GM18517 (cell line): ENCODE data around the gene WFDC9.
"Not testable (repeated sequence)": the region's sequence is repeated elsewhere in the genome, so short reads cannot be mapped to it uniquely, and the experiment has no call there.

Experiments used
- ATAC-seq: cut with Tn5 transposase; IDR thresholded peaks from one replicate; pipeline ENCODE4 v1.9.1; 2021; ENCODE audit warnings: mild to moderate bottlenecking, moderate library complexity; ENCODE audit not compliant: unreplicated experiment

The WFDC9 gene

DNA sequence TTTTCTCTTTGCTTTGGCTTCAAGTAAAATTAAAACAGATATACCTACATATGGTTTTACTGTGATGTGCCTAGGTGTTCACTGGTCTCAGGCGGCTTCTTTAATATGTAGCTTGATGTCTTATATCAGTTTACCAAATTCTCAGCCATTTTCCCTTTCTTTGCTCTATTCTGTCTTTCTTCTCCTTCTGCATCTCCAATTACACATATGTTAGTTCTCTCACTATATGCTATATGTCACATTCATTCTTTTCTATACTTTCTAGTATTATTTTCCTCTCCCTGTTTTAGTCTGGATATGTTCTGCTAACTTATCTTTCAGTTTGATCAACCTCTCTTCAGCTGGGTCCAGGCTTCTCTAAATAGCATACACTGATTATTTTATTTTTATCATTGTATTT is 37.6 kb downstream of the WFDC9 start:
- no peak for ATAC-seq

- ATAC-seq: no peak
Measured at GRCh38 chr20:45592574-45593189, 38.4 kb downstream of the WFDC9 start.

GRCh38 chr20:45589725-45590124 is 41.4 kb downstream of the WFDC9 start:
- no peak for ATAC-seq

- ATAC-seq: no peak
Measured at GRCh38 chr20:45588800-45589199, 42.3 kb downstream of the WFDC9 start.

DNA sequence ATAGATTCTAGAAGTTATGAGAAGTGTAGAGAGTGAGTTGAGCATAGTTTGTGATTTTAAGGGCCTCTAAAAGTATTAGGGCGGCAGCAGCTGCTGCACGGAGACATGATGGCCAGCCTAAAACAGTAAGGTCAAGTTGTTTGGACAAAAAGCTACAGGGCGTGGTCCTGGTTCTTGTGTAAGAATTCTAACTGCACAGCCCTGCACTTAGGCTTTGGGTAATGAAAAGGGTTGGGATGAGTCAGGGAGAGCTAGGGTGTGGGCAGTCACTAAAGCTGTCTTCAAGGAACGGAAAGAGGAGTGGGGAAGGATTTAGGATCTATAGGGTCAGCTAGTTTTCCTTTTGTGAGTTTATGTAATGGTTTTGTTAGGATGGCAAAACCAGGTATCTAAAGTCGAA is 45.1 kb downstream of the WFDC9 start:
- not testable (repeated sequence) for ATAC-seq

DNA sequence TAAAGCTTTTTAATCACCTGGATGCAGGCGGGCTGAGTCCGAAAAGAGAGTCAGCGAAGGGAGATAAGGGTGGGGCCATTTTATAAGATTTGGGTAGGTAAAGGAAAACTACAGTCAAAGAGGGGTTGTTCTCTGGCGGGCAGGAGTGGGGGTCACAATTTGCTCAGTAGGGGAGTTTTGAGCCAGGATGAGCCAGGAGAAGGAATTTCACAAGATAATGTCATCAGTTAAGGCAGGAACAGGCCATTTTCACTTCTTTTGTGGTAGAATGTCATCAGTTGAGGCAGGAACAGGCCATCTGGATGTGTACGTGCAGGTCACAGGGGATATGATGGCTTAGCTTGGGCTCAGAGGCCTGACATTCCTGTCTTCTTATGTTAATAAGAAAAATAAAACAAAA is 46.8 kb downstream of the WFDC9 start:
- not testable (repeated sequence) for ATAC-seq

DNA sequence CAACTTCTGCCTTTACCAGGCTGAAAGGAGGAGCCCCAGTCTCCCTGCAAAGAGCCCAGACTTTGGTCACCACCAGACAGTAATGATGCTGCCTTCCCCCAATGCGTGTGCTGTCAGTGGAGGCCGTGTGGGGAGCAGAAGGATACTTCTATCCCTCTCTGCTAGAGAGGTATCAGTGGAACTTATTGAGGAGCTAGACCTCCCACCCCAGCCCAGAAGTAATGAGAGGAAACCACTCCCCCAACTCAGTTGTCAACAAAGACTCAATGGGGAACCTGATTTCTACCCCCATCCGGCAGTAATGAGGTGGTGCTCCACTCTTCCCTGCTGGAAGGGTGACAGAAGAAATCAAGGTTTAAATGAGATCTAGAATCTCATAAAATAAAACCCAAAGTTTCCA is 47.6 kb downstream of the WFDC9 start:
- no peak for ATAC-seq

DNA sequence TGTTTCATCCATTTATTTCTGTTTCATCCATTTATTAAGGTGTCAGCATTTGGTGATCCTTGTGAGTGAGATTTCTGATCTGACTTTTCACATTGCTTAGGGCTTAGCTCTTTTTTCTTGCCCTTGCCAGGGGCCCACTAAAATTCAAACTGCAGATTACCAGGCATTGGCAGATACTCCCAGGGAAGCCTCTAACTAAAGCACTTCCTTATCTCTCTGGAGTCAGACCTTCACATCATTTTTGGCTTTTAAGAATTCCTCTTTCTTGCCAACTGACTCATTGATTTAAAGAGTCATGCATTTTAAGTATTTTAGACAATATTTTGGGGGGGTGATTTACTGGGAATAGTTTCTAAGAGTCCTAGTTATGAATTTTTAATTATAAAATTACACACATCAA is 49.4 kb downstream of the WFDC9 start:
- no peak for ATAC-seq

GRCh38 chr20:45579184-45579583 is 51.9 kb downstream of the WFDC9 start, which contains the start of gene WFDC8:
Gene WFDC8, minus strand, starts transcription at chr20:45579284. Its CDS starts 37 bp downstream, at chr20:45579247.
- ATAC-seq: no peak

GRCh38 chr20:45578231-45578630 is 52.9 kb downstream of the WFDC9 start:
- no peak for ATAC-seq

GRCh38 chr20:45576995-45577394 is 54.1 kb downstream of the WFDC9 start:
- ATAC-seq: no peak

DNA sequence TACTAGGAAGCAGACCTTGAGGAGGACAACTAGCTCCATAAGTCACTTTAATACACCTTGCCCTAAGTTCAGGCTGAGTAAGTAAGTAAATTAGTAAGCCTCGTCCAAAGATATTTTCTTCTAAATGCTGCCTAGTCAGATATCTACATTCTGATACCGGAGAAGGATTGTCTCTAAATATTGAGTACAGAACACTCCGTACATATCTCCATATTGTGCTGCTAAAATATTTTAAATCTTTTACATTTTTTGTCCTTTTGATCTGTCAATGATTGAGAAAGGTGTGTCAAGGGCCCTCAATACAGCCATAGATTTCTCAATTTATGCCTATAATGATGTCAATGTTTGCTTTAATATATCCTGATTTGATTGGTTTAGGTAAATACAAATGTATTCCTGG is 55.2 kb downstream of the WFDC9 start:
- no peak for ATAC-seq

- ATAC-seq: not testable (repeated sequence)
Measured at GRCh38 chr20:45569650-45570049, 61.4 kb downstream of the WFDC9 start.

DNA sequence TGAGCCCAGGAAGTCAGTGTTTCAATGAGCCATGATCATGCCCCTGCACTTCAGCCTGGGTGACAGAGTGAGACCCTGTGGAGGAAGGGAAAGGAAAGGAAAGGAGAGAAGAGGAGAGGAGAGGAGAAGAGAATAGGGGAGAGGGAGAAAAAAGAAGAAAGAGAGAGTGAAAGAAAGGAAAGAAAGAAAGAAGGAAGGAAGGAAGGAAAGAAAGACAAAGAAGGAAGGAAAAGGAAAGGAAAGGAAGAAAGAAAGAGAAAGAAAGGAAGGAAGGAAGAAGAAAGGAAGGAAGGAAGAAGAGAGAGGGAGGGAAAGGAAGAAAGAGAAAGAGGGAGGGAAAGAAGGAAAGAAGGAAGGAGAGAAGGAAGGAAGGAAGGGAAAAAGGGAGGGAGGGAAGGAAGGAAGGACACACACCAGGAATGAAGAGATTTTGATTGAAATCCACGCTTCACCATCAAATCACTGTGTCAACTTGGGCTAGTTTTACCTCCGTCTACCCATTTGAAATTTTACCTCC is 66.3 kb downstream of the WFDC9 start:
- no peak for ATAC-seq
